Activated CD4-positive, alpha-beta T cell treated with anti-CD3 and anti-CD28 coated beads, Interleukin-2, amount 10 ng/mL, durations not matched to agents 7 days and 5 days (primary cell): ENCODE measurements around the gene C3orf85. TPM values are rescaled to one million over a fixed set of nuclear protein-coding genes. Genes with fewer than 3 reads are reported as not detected.

Source experiments
- CTCF ChIA-PET: fragments of 350-600 bp; sonication (Branson Sonifier 250); formaldehyde crosslinking; loops from one replicate; lab custom pipeline; 2021; ENCODE audit warnings: antibody characterized with exemption; lab: Charles Lee
- POLR2A ChIA-PET: fragments of 350-600 bp; sonication (Branson Sonifier 250); formaldehyde crosslinking; loops from one replicate; lab custom pipeline; 2021; ENCODE audit warnings: antibody characterized with exemption; lab: Charles Lee
- DNase-seq: peaks from one replicate; pipeline ENCODE4 v3.0.0-alpha.2; 2020
- H3K27ac Mint-ChIP-seq: one replicate; pipeline ENCODE4 v1.8.0; 2021; ENCODE audit warnings: mild to moderate bottlenecking, moderate library complexity, mixed read lengths
- H3K27me3 Mint-ChIP-seq: one replicate; pipeline ENCODE4 v1.8.0; 2021; ENCODE audit warnings: mixed read lengths
- H3K36me3 Mint-ChIP-seq: one replicate; pipeline ENCODE4 v1.8.0; 2021; ENCODE audit warnings: low read depth, mixed read lengths
- H3K4me1 Mint-ChIP-seq: one replicate; pipeline ENCODE4 v1.8.0; 2021; ENCODE audit warnings: mixed read lengths
- H3K4me3 Mint-ChIP-seq: one replicate; pipeline ENCODE4 v1.8.0; 2021; ENCODE audit warnings: mild to moderate bottlenecking, moderate library complexity, mixed read lengths
- H3K9me3 Mint-ChIP-seq: one replicate; pipeline ENCODE4 v1.8.0; 2021; ENCODE audit warnings: mixed read lengths
- total RNA-seq, 2 experiments: library from RNA; stranded (reverse); gene quantifications; one replicate each; pipeline ENCODE4 v1.2.3, GENCODE V29; 2021

The C3orf85 gene, protein sequence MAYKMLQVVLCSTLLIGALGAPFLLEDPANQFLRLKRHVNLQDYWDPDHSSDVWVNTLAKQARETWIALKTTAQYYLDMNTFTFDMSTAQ
- total RNA-seq: not detected

DNA sequence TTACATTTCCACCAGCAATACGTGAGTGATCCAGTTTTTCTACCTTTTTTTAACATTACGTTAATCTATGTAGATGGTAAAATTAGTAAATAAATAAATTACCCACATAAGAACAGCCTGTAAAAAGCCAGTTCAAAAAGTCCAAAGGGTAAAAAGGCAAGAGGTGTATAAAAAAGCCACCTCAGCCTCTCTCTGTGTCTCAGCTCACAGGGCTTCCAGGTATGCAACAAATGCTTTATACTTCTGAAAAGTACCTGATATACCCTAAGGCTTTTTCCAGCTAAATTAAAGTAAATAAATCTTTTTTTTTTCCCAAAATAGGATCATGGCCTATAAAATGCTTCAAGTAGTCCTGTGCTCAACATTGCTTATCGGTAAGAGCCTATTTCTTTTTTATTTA is at the start of gene C3orf85:
Gene C3orf85 (plus strand): TSS at position 197 of the 400 bp plus-strand sequence. CDS start 129 bp downstream, at position 326.
- Mint-ChIP-seq H3K4me1 (peaks cover 3% of the 10 kb centered on the region), H3K9me3 (no peaks in the 10 kb centered on the region), H3K36me3 (no peaks in the 10 kb centered on the region), H3K4me3 (no peak within 1 kb of the TSS), H3K27me3 (no peaks in the 10 kb centered on the region), H3K27ac (no peak within 1 kb of the TSS)
- no peak for DNase-seq
- CTCF ChIA-PET: no interaction called here
- POLR2A ChIA-PET: no interaction called here

DNA sequence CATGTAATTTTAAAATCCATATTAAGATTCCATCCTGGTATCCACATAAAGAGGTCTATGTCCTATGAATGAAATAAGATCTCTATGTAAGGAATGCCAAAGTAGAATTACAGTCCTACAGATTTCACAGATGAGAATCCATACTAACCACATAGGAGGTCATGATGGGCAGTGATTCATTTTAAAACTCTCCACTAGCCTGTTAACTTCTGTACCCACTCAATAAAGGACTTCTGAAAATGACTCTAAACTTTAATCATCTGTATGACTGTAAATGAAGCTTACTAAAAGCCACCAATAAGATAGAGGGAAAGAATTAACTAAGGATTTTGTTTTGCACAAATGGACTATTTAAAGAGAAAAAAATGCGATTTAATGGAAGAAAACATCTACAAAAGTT is 47.3 kb upstream of the C3orf85 start:
- no peak overlapping the region for H3K4me3 Mint-ChIP-seq
- no peak for DNase-seq
- no peaks in the 10 kb centered on the region for H3K9me3 Mint-ChIP-seq
- ChIA-PET POLR2A (no interaction called here), CTCF (no interaction called here)
- peaks cover 27% of the 10 kb centered on the region for H3K27me3 Mint-ChIP-seq
- no peaks in the 10 kb centered on the region for H3K4me1 Mint-ChIP-seq
- no peaks in the 10 kb centered on the region for H3K36me3 Mint-ChIP-seq
- no peak overlapping the region for H3K27ac Mint-ChIP-seq

GRCh38 chr3:109091846-109092245 is 44.7 kb upstream of the C3orf85 start:
- CTCF ChIA-PET: interaction anchor here (0.9 kb wide), 1 partner anchor 9 kb away, joined by 3 read pairs; no protein-coding TSS in a partner anchor
- no peaks in the 10 kb centered on the region for H3K9me3 Mint-ChIP-seq
- peaks cover 24% of the 10 kb centered on the region for H3K27me3 Mint-ChIP-seq
- no peaks in the 10 kb centered on the region for H3K4me1 Mint-ChIP-seq
- DNase-seq: no peak
- no peak overlapping the region for H3K4me3 Mint-ChIP-seq
- H3K36me3 Mint-ChIP-seq: no peaks in the 10 kb centered on the region
- POLR2A ChIA-PET: no interaction called here
- no peak overlapping the region for H3K27ac Mint-ChIP-seq

- Mint-ChIP-seq H3K27me3 (peaks cover 13% of the 10 kb centered on the region), H3K36me3 (no peaks in the 10 kb centered on the region), H3K9me3 (no peaks in the 10 kb centered on the region), H3K4me3 (no peak overlapping the region), H3K4me1 (no peaks in the 10 kb centered on the region), H3K27ac (no peak overlapping the region)
- CTCF ChIA-PET: interaction anchor here (1.0 kb wide), 1 partner anchor 11 kb away, joined by 3 read pairs; no protein-coding TSS in a partner anchor
- DNase-seq: no peak
- POLR2A ChIA-PET: no interaction called here
Observed at GRCh38 chr3:109093561-109093960, 43.0 kb upstream of the C3orf85 start.

GRCh38 chr3:109095166-109095565 is 41.4 kb upstream of the C3orf85 start:
- POLR2A ChIA-PET: no interaction called here
- no peaks in the 10 kb centered on the region for H3K4me1 Mint-ChIP-seq
- CTCF ChIA-PET: no interaction called here

GRCh38 chr3:109098079-109098644 is 38.4 kb upstream of the C3orf85 start:
- no peak overlapping the region for H3K4me3 Mint-ChIP-seq
- H3K36me3 Mint-ChIP-seq: no peaks in the 10 kb centered on the region
- POLR2A ChIA-PET: no interaction called here
- no peaks in the 10 kb centered on the region for H3K9me3 Mint-ChIP-seq
- DNase-seq: no peak
- no peaks in the 10 kb centered on the region for H3K4me1 Mint-ChIP-seq
- CTCF ChIA-PET: no interaction called here
- H3K27ac Mint-ChIP-seq: no peak overlapping the region
- H3K27me3 Mint-ChIP-seq: peaks cover 5% of the 10 kb centered on the region

More at GRCh38 chr3:109095166-109095565, 41.4 kb upstream of the C3orf85 start:
- DNase-seq: no peak
- no peak overlapping the region for H3K27ac Mint-ChIP-seq
- H3K4me3 Mint-ChIP-seq: no peak overlapping the region
- H3K27me3 Mint-ChIP-seq: peaks cover 9% of the 10 kb centered on the region
- H3K9me3 Mint-ChIP-seq: no peaks in the 10 kb centered on the region
- no peaks in the 10 kb centered on the region for H3K36me3 Mint-ChIP-seq

GRCh38 chr3:109109574-109109973 is 26.9 kb upstream of the C3orf85 start:
- CTCF ChIA-PET: no interaction called here
- Mint-ChIP-seq H3K9me3 (no peaks in the 10 kb centered on the region), H3K36me3 (no peaks in the 10 kb centered on the region), H3K4me1 (no peaks in the 10 kb centered on the region), H3K4me3 (no peak overlapping the region), H3K27me3 (peaks cover 2% of the 10 kb centered on the region), H3K27ac (no peak overlapping the region)
- POLR2A ChIA-PET: no interaction called here
- no peak for DNase-seq

- no peaks in the 10 kb centered on the region for H3K9me3 Mint-ChIP-seq
- POLR2A ChIA-PET: no interaction called here
- peaks cover 6% of the 10 kb centered on the region for H3K27me3 Mint-ChIP-seq
- no peak overlapping the region for H3K4me3 Mint-ChIP-seq
- no peaks in the 10 kb centered on the region for H3K36me3 Mint-ChIP-seq
- CTCF ChIA-PET: no interaction called here
- no peaks in the 10 kb centered on the region for H3K4me1 Mint-ChIP-seq
- no peak for DNase-seq
- H3K27ac Mint-ChIP-seq: no peak overlapping the region
Observed at GRCh38 chr3:109112946-109113760, 23.4 kb upstream of the C3orf85 start.

DNA sequence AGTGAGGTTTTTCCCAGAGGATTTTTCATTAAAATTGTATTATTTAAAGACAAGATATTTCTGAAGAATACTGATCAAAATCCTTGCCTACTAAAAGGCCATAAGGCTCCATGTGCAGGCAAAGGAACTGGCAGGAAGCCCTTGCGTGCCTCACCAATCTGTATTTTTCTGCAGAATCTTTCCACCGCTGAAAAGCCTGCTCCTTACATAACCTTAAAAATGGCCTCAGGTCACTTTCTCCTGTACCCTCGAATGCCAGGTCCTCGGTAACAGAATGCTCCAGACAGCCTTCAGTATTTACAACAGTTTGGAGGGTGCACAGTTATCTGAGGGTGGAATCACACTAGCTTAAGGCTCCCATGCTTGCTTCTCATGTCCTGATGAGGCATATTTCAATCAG is 21.8 kb upstream of the C3orf85 start:
- H3K4me1 Mint-ChIP-seq: no peaks in the 10 kb centered on the region
- H3K9me3 Mint-ChIP-seq: no peaks in the 10 kb centered on the region
- POLR2A ChIA-PET: no interaction called here
- peaks cover 6% of the 10 kb centered on the region for H3K27me3 Mint-ChIP-seq
- no peaks in the 10 kb centered on the region for H3K36me3 Mint-ChIP-seq
- H3K4me3 Mint-ChIP-seq: no peak overlapping the region
- DNase-seq: no peak
- no peak overlapping the region for H3K27ac Mint-ChIP-seq
- CTCF ChIA-PET: no interaction called here

DNA sequence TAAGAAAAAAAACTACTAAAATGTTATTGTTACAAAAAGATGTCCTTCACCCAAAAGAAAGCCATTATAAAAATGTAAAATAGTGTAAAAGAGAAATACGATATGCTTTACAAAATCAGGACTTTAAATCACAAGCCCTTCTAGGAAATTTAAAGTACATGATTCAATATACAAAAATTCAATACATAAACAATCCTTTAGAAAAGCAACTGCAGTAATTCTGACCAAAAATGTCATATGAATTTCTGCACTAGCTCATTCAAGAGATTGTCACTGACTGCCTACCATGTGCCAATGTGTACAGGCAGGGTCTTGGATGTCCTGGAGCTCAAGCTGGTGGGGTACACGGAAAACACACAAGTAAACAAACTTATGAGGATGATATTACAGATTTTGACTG is 21.1 kb upstream of the C3orf85 start:
- CTCF ChIA-PET: no interaction called here

GRCh38 chr3:109116031-109116430 is 20.5 kb upstream of the C3orf85 start:
- H3K27ac Mint-ChIP-seq: no peak overlapping the region
- no peaks in the 10 kb centered on the region for H3K9me3 Mint-ChIP-seq
- H3K4me3 Mint-ChIP-seq: no peak overlapping the region
- DNase-seq: no peak
- no peaks in the 10 kb centered on the region for H3K36me3 Mint-ChIP-seq
- H3K4me1 Mint-ChIP-seq: no peaks in the 10 kb centered on the region
- CTCF ChIA-PET: interaction anchor here (1.1 kb wide), 1 partner anchor 10 kb away, joined by 3 read pairs; no protein-coding TSS in a partner anchor
- peaks cover 6% of the 10 kb centered on the region for H3K27me3 Mint-ChIP-seq
- POLR2A ChIA-PET: no interaction called here

More for the DNA sequence above, 21.1 kb upstream of the C3orf85 start:
- Mint-ChIP-seq H3K27me3 (peaks cover 6% of the 10 kb centered on the region), H3K27ac (no peak overlapping the region), H3K36me3 (no peaks in the 10 kb centered on the region), H3K4me3 (no peak overlapping the region), H3K4me1 (no peaks in the 10 kb centered on the region), H3K9me3 (no peaks in the 10 kb centered on the region)
- no peak for DNase-seq
- POLR2A ChIA-PET: no interaction called here

- Mint-ChIP-seq H3K9me3 (no peaks in the 10 kb centered on the region), H3K4me1 (no peaks in the 10 kb centered on the region), H3K27ac (no peak within 1 kb of the TSS), H3K36me3 (no peaks in the 10 kb centered on the region), H3K27me3 (peaks cover 6% of the 10 kb centered on the region), H3K4me3 (no peak within 1 kb of the TSS)
- DNase-seq: no peak
- ChIA-PET POLR2A (no interaction called here), CTCF (no interaction called here)
Observed at GRCh38 chr3:109117939-109118338, 18.6 kb upstream of the C3orf85 start, which contains the start of gene MORC1. MORC1 (minus strand) TSS chr3:109118134; CDS start chr3:109118059, 75 bp downstream.

DNA sequence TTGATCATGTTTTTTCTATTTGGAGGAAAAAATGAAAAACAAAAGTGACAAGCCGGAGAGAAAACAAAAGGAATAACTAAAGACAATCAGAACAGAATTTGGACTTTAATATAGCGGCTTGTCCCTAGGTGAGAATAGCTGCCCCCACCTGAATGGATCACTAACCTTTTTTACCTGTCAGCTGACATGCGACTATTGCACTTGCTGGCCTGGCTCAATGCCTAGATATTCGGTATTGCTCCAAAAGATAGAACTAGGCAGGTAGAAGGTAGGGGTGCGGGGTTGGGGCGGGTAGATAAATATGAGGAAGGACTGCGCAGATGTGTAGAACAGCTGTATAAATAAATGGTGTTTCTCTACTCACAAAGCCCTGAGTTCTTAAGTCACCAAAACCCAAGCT is 17.9 kb upstream of the C3orf85 start:
- POLR2A ChIA-PET: no interaction called here
- no peak overlapping the region for H3K4me3 Mint-ChIP-seq
- peaks cover 6% of the 10 kb centered on the region for H3K27me3 Mint-ChIP-seq
- CTCF ChIA-PET: no interaction called here
- H3K27ac Mint-ChIP-seq: no peak overlapping the region
- no peaks in the 10 kb centered on the region for H3K36me3 Mint-ChIP-seq
- H3K4me1 Mint-ChIP-seq: no peaks in the 10 kb centered on the region
- no peaks in the 10 kb centered on the region for H3K9me3 Mint-ChIP-seq
- no peak for DNase-seq
